Fibroblast of skin of scalp (primary cell): Measurements from ENCODE around the gene ZKSCAN7. TPM values are rescaled to one million over a fixed set of nuclear protein-coding genes. Genes with fewer than 3 reads are reported as not detected.
"Not testable (repeated sequence)": the region's sequence is repeated elsewhere in the genome, so short reads cannot be mapped to it uniquely, and the experiment has no call there.

Experiments used
- DNase-seq: peaks from one replicate; pipeline ENCODE4 v3.0.0-alpha.2; 2013
- polyA plus RNA-seq, 2 experiments: library from polyadenylated mRNA; unstranded; fragments of 120-200 nt; gene quantifications; one replicate each; pipeline ENCODE4 v1.2.1, GENCODE V29; 2013; ENCODE audit not compliant: insufficient read length in 2 of 2

The ZKSCAN7 gene
- polyA plus RNA-seq (2013, experiment 1 of 2; ENCODE audit: insufficient read length): 3.2 TPM
- 3.6 TPM for polyA plus RNA-seq (2013, experiment 2 of 2; ENCODE audit: insufficient read length)

GRCh38 chr3:44554626-44555592 is at the start of gene ZKSCAN7:
TSS of gene ZKSCAN7 (plus strand) at chr3:44555193. CDS start at chr3:44557048, 1,855 bp downstream.
- peak; percentile 64 for DNase-seq

GRCh38 chr3:44506556-44506955 is 48.4 kb upstream of the ZKSCAN7 start:
- no peak for DNase-seq

- DNase-seq: no peak
These were observed 48.0 kb upstream of the ZKSCAN7 start for GRCh38 chr3:44506961-44507360.

- no peak for DNase-seq
These were observed 45.5 kb upstream of the ZKSCAN7 start for GRCh38 chr3:44509393-44509921.

GRCh38 chr3:44510000-44510368 is 45.0 kb upstream of the ZKSCAN7 start:
- DNase-seq: no peak

GRCh38 chr3:44511238-44511566 is 43.8 kb upstream of the ZKSCAN7 start:
- no peak for DNase-seq

GRCh38 chr3:44513513-44513912 is 41.5 kb upstream of the ZKSCAN7 start:
- DNase-seq: no peak

GRCh38 chr3:44516230-44516629 is 38.8 kb upstream of the ZKSCAN7 start:
- no peak for DNase-seq

GRCh38 chr3:44518782-44519156 is 36.2 kb upstream of the ZKSCAN7 start:
- DNase-seq: no peak

- DNase-seq: no peak
These were observed 33.3 kb upstream of the ZKSCAN7 start for GRCh38 chr3:44521721-44522120.

- no peak for DNase-seq
These were observed 32.5 kb upstream of the ZKSCAN7 start for GRCh38 chr3:44522494-44522933.

GRCh38 chr3:44525060-44525459 is 29.9 kb upstream of the ZKSCAN7 start:
- no peak for DNase-seq

GRCh38 chr3:44529927-44530326 is 25.1 kb upstream of the ZKSCAN7 start:
- DNase-seq: peak; percentile 4

GRCh38 chr3:44530911-44531310 is 24.1 kb upstream of the ZKSCAN7 start:
- DNase-seq: no peak

- DNase-seq: not testable (repeated sequence)
These were observed 20.3 kb upstream of the ZKSCAN7 start for GRCh38 chr3:44534659-44535058.

GRCh38 chr3:44535364-44535763 is 19.6 kb upstream of the ZKSCAN7 start:
- DNase-seq: no peak

GRCh38 chr3:44544811-44545210 is 10.2 kb upstream of the ZKSCAN7 start:
- DNase-seq: not testable (repeated sequence)

- DNase-seq: peak; percentile 9
These were observed 730 bp downstream of the ZKSCAN7 start for GRCh38 chr3:44555723-44556122.

GRCh38 chr3:44557074-44557473 is 2.1 kb downstream of the ZKSCAN7 start:
- DNase-seq: no peak

GRCh38 chr3:44561076-44561475 is 6.1 kb downstream of the ZKSCAN7 start:
- no peak for DNase-seq

GRCh38 chr3:44562147-44562546 is 7.2 kb downstream of the ZKSCAN7 start:
- no peak for DNase-seq

GRCh38 chr3:44568561-44568960 is 13.6 kb downstream of the ZKSCAN7 start:
- no peak for DNase-seq

GRCh38 chr3:44571024-44571423 is 16.0 kb downstream of the ZKSCAN7 start:
- no peak for DNase-seq

- no peak for DNase-seq
These were observed 21.6 kb downstream of the ZKSCAN7 start for GRCh38 chr3:44576613-44577012.
